ENCODE measurements around the gene VKORC1L1.
"Not testable (repeated sequence)": the region's sequence is repeated elsewhere in the genome, so short reads cannot be mapped to it uniquely, and the experiment has no call there.

VKORC1L1 gene

GRCh38 chr7:65938336-65938895, 65.5 kb downstream of the VKORC1L1 start:
- TF ChIP-seq ZFX (IDR thresholded peaks at IDR 0.05) (no peak), CTCF (conservative IDR thresholded peaks at IDR 0.05) (no peak)
- H3K27ac ChIP-seq: no peak overlapping the region

GRCh38 chr7:65945787-65946186, 72.9 kb downstream of the VKORC1L1 start:
- H3K27ac ChIP-seq: not testable (repeated sequence)

- no peak overlapping the region for H3K27ac ChIP-seq
- TF ChIP-seq ZFX (IDR thresholded peaks at IDR 0.05) (no peak), CTCF (conservative IDR thresholded peaks at IDR 0.05) (no peak)
Measured at GRCh38 chr7:65946904-65947303, 74.0 kb downstream of the VKORC1L1 start.

GRCh38 chr7:65951837-65952578, 79.1 kb downstream of the VKORC1L1 start:
- TF ChIP-seq CTCF (conservative IDR thresholded peaks at IDR 0.05) (no peak), ZFX (IDR thresholded peaks at IDR 0.05) (no peak)
- H3K27ac ChIP-seq: no peak overlapping the region

- no peak overlapping the region for H3K27ac ChIP-seq
- TF ChIP-seq ZFX (IDR thresholded peaks at IDR 0.05) (no peak), CTCF (conservative IDR thresholded peaks at IDR 0.05) (no peak)
Measured at GRCh38 chr7:65953001-65953720, 80.3 kb downstream of the VKORC1L1 start.

GRCh38 chr7:65953890-65954450, 81.1 kb downstream of the VKORC1L1 start:
- TF ChIP-seq CTCF (conservative IDR thresholded peaks at IDR 0.05) (no peak), ZFX (IDR thresholded peaks at IDR 0.05) (no peak)

GRCh38 chr7:65955718-65956117, 82.8 kb downstream of the VKORC1L1 start:
- H3K27ac ChIP-seq: no peak overlapping the region
- TF ChIP-seq CTCF (conservative IDR thresholded peaks at IDR 0.05) (no peak), ZFX (IDR thresholded peaks at IDR 0.05) (no peak)

More at GRCh38 chr7:65953890-65954450, 81.1 kb downstream of the VKORC1L1 start:
- no peak overlapping the region for H3K27ac ChIP-seq
